22Rv1 (cell line): Measurements from ENCODE around the gene KCNH5.

Experiments used
- CTCF ChIP-seq: fragments of 450-650 bp; IDR thresholded peaks from 2 replicates; pipeline ENCODE4 v1.5.1; 2017; ENCODE audit warnings: mild to moderate bottlenecking
- ZFX ChIP-seq: fragments of 450-650 bp; IDR thresholded peaks from 2 replicates; pipeline ENCODE4 v1.6.1; 2017; ENCODE audit warnings: antibody characterized with exemption, borderline replicate concordance

DNA sequence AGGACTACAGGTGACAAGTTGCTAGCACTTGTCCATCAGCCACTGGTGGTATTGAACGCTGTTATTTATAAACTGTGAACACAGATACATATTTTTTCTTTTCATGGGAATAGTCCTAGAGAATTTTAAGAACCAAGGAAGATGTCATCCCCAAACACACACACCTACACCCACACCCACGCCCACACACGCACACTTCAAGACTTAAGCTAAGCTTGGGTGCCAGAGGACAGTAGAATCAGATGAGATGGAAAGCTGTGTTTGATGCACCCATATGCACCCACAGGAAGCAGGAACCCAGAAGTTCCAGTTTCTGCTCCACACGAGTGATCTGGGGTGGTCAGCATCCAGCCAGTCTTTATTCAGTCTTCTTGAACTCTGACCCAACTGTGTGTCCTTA, 348.3 kb downstream of the KCNH5 start:
- TF ChIP-seq CTCF (no peak), ZFX (no peak)
